Measurements from ENCODE around the gene COL11A1.
"Not testable (repeated sequence)": the region's sequence is repeated elsewhere in the genome, so short reads cannot be mapped to it uniquely, and the experiment has no call there.

Gene COL11A1

GRCh38 chr1:103075316-103076000 lies 32.9 kb downstream of the COL11A1 start:
- DNase-seq = no peak

GRCh38 chr1:103074224-103074623 lies 34.1 kb downstream of the COL11A1 start:
- no peak for DNase-seq

- DNase-seq = no peak
These were observed 39.1 kb downstream of the COL11A1 start for GRCh38 chr1:103069201-103069600.

- peak; percentile 34 for DNase-seq
These were observed 44.4 kb downstream of the COL11A1 start for GRCh38 chr1:103063921-103064320.

GRCh38 chr1:103058391-103058790 lies 49.9 kb downstream of the COL11A1 start:
- DNase-seq = no peak

- DNase-seq = no peak
These were observed 51.9 kb downstream of the COL11A1 start for GRCh38 chr1:103056423-103056822.

- not testable (repeated sequence) for DNase-seq
These were observed 80.2 kb downstream of the COL11A1 start for GRCh38 chr1:103028110-103028509.

GRCh38 chr1:103025858-103026409 lies 82.4 kb downstream of the COL11A1 start:
- peak; percentile 27 for DNase-seq

- no peak for DNase-seq
These were observed 84.3 kb downstream of the COL11A1 start for GRCh38 chr1:103024051-103024450.

GRCh38 chr1:103002005-103002404 lies 106.3 kb downstream of the COL11A1 start:
- no peak for DNase-seq

- DNase-seq = no peak
These were observed 129.4 kb downstream of the COL11A1 start for GRCh38 chr1:102978874-102979273.

- DNase-seq = no peak
These were observed 131.0 kb downstream of the COL11A1 start for GRCh38 chr1:102977292-102977691.

GRCh38 chr1:102970496-102971078 lies 137.7 kb downstream of the COL11A1 start:
- DNase-seq = peak; percentile 73

- peak; percentile 23 for DNase-seq
These were observed 140.5 kb downstream of the COL11A1 start for GRCh38 chr1:102967786-102968185.

- peak; percentile 38 for DNase-seq
These were observed 146.8 kb downstream of the COL11A1 start for GRCh38 chr1:102961549-102961948.

GRCh38 chr1:102954576-102954975 lies 153.7 kb downstream of the COL11A1 start:
- DNase-seq = no peak

- DNase-seq = no peak
These were observed 155.9 kb downstream of the COL11A1 start for GRCh38 chr1:102952400-102952799.

- no peak for DNase-seq
These were observed 166.0 kb downstream of the COL11A1 start for GRCh38 chr1:102942324-102942723.

GRCh38 chr1:102941366-102941947 lies 166.9 kb downstream of the COL11A1 start:
- DNase-seq = no peak

- no peak for DNase-seq
These were observed 170.9 kb downstream of the COL11A1 start for GRCh38 chr1:102937401-102937800.

- DNase-seq = not testable (repeated sequence)
These were observed 175.0 kb downstream of the COL11A1 start for GRCh38 chr1:102933362-102933761.

GRCh38 chr1:102919659-102920058 lies 188.7 kb downstream of the COL11A1 start:
- no peak for DNase-seq

GRCh38 chr1:102901996-102902395 lies 206.3 kb downstream of the COL11A1 start:
- DNase-seq = no peak

GRCh38 chr1:102899935-102900334 lies 208.4 kb downstream of the COL11A1 start:
- DNase-seq = no peak

Measured in COR-L47 (cell line).